ENCODE data around the gene APBA1.

Gene APBA1

GRCh38 chr9:69655065-69655464, 17.1 kb downstream of the APBA1 start:
- TF ChIP-seq CTCF (IDR thresholded peaks at IDR 0.05): no peak

- no peak for TF ChIP-seq CTCF (IDR thresholded peaks at IDR 0.05)
Observed at GRCh38 chr9:69653261-69653660, 18.9 kb downstream of the APBA1 start.

- no peak for TF ChIP-seq CTCF (IDR thresholded peaks at IDR 0.05)
Observed at GRCh38 chr9:69649566-69650250, 22.5 kb downstream of the APBA1 start.

GRCh38 chr9:69647804-69648203, 24.4 kb downstream of the APBA1 start:
- TF ChIP-seq CTCF (IDR thresholded peaks at IDR 0.05): no peak

- no peak for TF ChIP-seq CTCF (IDR thresholded peaks at IDR 0.05)
Observed at GRCh38 chr9:69646810-69647209, 25.4 kb downstream of the APBA1 start.

- TF ChIP-seq CTCF (IDR thresholded peaks at IDR 0.05): no peak
Observed at GRCh38 chr9:69645488-69645887, 26.7 kb downstream of the APBA1 start.

- TF ChIP-seq CTCF (IDR thresholded peaks at IDR 0.05): no peak
Observed at GRCh38 chr9:69643098-69643497, 29.1 kb downstream of the APBA1 start.

GRCh38 chr9:69637817-69638200, 34.4 kb downstream of the APBA1 start:
- no peak for TF ChIP-seq CTCF (IDR thresholded peaks at IDR 0.05)
